HuH-7 (cell line): ENCODE measurements around the gene GDF3.
A peak's percentile ranks its signal among the peaks of the same experiment; 100 is the strongest.
"Not testable (repeated sequence)": the region's sequence is repeated elsewhere in the genome, so short reads cannot be mapped to it uniquely, and the experiment has no call there.

ENCODE experiments used
- DNase-seq: peaks from one replicate; pipeline ENCODE4 v3.0.0; 2011; ENCODE audit warnings: low spot score

Gene GDF3

GRCh38 chr12:7667125-7667524, 28.4 kb downstream of the GDF3 start:
- no peak for DNase-seq

- no peak for DNase-seq
Measured at GRCh38 chr12:7666595-7666994, 29.0 kb downstream of the GDF3 start.

GRCh38 chr12:7661741-7662140, 33.8 kb downstream of the GDF3 start:
- no peak for DNase-seq

GRCh38 chr12:7656121-7656520, 39.5 kb downstream of the GDF3 start:
- no peak for DNase-seq

- no peak for DNase-seq
Measured at GRCh38 chr12:7650091-7650490, 45.5 kb downstream of the GDF3 start.

GRCh38 chr12:7647071-7647470, 48.5 kb downstream of the GDF3 start:
- no peak for DNase-seq

GRCh38 chr12:7646178-7646475, 49.4 kb downstream of the GDF3 start:
- no peak for DNase-seq

GRCh38 chr12:7645395-7646177, 50.0 kb downstream of the GDF3 start:
- peak; percentile 51 for DNase-seq

- DNase-seq: no peak
Measured at GRCh38 chr12:7642876-7643309, 52.7 kb downstream of the GDF3 start.

- no peak for DNase-seq
Measured at GRCh38 chr12:7642287-7642686, 53.3 kb downstream of the GDF3 start.

- DNase-seq: not testable (repeated sequence)
Measured at GRCh38 chr12:7640123-7640995, 55.2 kb downstream of the GDF3 start.
